Pancreas (tissue), 10 donors: ENCODE data around the gene NNAT. TPM values are rescaled to one million over a fixed set of nuclear protein-coding genes. Genes with fewer than 3 reads are reported as not detected.

Experiments
- ATAC-seq, 4 donors: fragments of 200-7000 bp; cut with Tn5 transposase; one replicate each; pipeline versions ENCODE4 v1.8.0 to v1.9.1; 2020; ENCODE audit warnings: mild to moderate bottlenecking in 4 of 4, moderate library complexity in 4 of 4
- DNase-seq, 6 donors: peaks; one replicate each; pipeline ENCODE4 v3.0.0-alpha.2; 2020
- FAIRE-seq: peaks from 2 replicates; lab custom pipeline; 2012; peaks lifted over from hg19 to GRCh38; lab: Jason Lieb, UNC
- H3K27ac ChIP-seq, 4 donors: fragments of 200-600 bp; sonication (generic); 1 replicate in 3 of 4; 2 replicates in 1 of 4; pipeline versions ENCODE4 v1.5.0 to v1.8.0; 2020
- H3K27me3 ChIP-seq, 4 donors: fragments of 200-600 bp; one replicate each; pipeline ENCODE4 v1.8.0; 2021
- H3K36me3 ChIP-seq, 3 donors: fragments of 200-600 bp; sonication (generic) in 1 of 3; one replicate each; pipeline versions ENCODE4 v1.5.0 to v1.8.0; 2020 to 2021
- H3K4me1 ChIP-seq, 3 donors: fragments of 200-600 bp; one replicate each; pipeline ENCODE4 v1.8.0; 2021
- H3K4me3 ChIP-seq, 4 donors: fragments of 200-600 bp; sonication (generic) in 2 of 4; one replicate each; pipeline versions ENCODE4 v1.5.0 to v1.8.0; 2020 to 2021
- H3K9me3 ChIP-seq, 4 donors: fragments of 200-600 bp; one replicate each; pipeline ENCODE4 v1.8.0; 2021
- CTCF ChIP-seq, 4 donors: fragments of 200-600 bp; sonication (generic) in 3 of 4; IDR thresholded peaks; one replicate each; pipeline versions ENCODE4 v1.5.0 to v1.8.0; 2021; ENCODE audit warnings: antibody characterized with exemption in 4 of 4
- WGBS, 2 donors: extraction: QIAGEN DNeasy Blood & Tissue Kit; methylation state at CpG; one replicate each; pipeline ENCODE4 v1.1.7; 2013; 5-methylcytosine and 5-hydroxymethylcytosine counted together
- intact Hi-C, 3 donors: fragments of 100-400 bp; cut with DNase I; formaldehyde crosslinking; loops; one replicate each; pipeline versions ENCODE4 v1.11.1 to v1.14.2; 2022
- polyA plus RNA-seq, 2 donors: library from polyadenylated mRNA; stranded (reverse); fragments of 200-250 nt; gene quantifications; one replicate each; pipeline ENCODE4 v1.2.3, GENCODE V29; 2013
- total RNA-seq, 6 donors: library from RNA; stranded (reverse); fragmentation: NEBNext Ultra II Directional in 4 of 6; extraction: Animal tissue kit (Norgen Biotek cat#: 25700) in 4 of 6; gene quantifications; one replicate each; pipeline versions ENCODE4 v1.2.1 to v1.2.4, GENCODE V29; 2021 to 2023
- donor health status: healthy with polysubstance abuse.
- donor health status: DM: no; HTN: no; CAD: no; lungs with moderate emphysema.
- donor health status: DM: no; HTN: no; CAD: no.
- donor health status: control.
- donor health status: control.
- donor health status: Bipolar disorder and iron deficiency.
- donor health status: DM: yes; HTN: yes; CAD: no.
- donor health status: DM: no; HTN: no; CAD: no.
- donor health status: DM: no; HTN: no; CAD: no.
- donor health status: DM: yes; HTN: yes; CAD: no.

The NNAT gene
- total and polyA plus RNA-seq, 8 donors: 0.31 to 1.0 (median 0.63) TPM; not detected in 4

- TF ChIP-seq CTCF (IDR thresholded peaks at IDR 0.05): no peak
- DNase-seq (no peak), ATAC-seq (peak in 1 of 4 donors; percentile 46), FAIRE-seq (no peak)
- no peaks in the 10 kb centered on the region for H3K27me3 ChIP-seq
- no peaks in the 10 kb centered on the region for H3K9me3 ChIP-seq
- H3K4me3 ChIP-seq: no peak overlapping the region
- 58 to 70% methylated on average over 6 to 7 of the region's 7 CpGs for WGBS, 2 donors
- no peak overlapping the region for H3K27ac ChIP-seq
- no peaks in the 10 kb centered on the region for H3K4me1 ChIP-seq
- intact Hi-C loops: no loop called here
- H3K36me3 ChIP-seq: no peaks in the 10 kb centered on the region
Observed at GRCh38 chr20:37505263-37506151, 15.5 kb upstream of the NNAT start.

- Histone ChIP-seq H3K27ac (no peak overlapping the region), H3K4me3 (no peak overlapping the region), H3K36me3 (no peaks in the 10 kb centered on the region), H3K27me3 (no peaks in the 10 kb centered on the region), H3K4me1 (no peaks in the 10 kb centered on the region), H3K9me3 (no peaks in the 10 kb centered on the region)
- 72 to 82% methylated on average over 4 of the region's 4 CpGs for WGBS, 2 donors
- TF ChIP-seq CTCF (IDR thresholded peaks at IDR 0.05): no peak
- ATAC-seq (no peak), FAIRE-seq (no peak), DNase-seq (no peak)
- intact Hi-C loops: no loop called here
Observed at GRCh38 chr20:37506152-37506725, 14.8 kb upstream of the NNAT start.

GRCh38 chr20:37510226-37510625 lies 10.8 kb upstream of the NNAT start:
- no peak for TF ChIP-seq CTCF (IDR thresholded peaks at IDR 0.05)
- 89 to 90% methylated on average over 5 of the region's 5 CpGs for WGBS, 2 donors
- no peak overlapping the region for H3K27ac ChIP-seq
- DNase-seq: no peak
- intact Hi-C loops: no loop called here
- FAIRE-seq: no peak
- no peaks in the 10 kb centered on the region for H3K27me3 ChIP-seq
- ATAC-seq: no peak
- no peaks in the 10 kb centered on the region for H3K36me3 ChIP-seq
- no peaks in the 10 kb centered on the region for H3K9me3 ChIP-seq
- H3K4me3 ChIP-seq: no peak overlapping the region
- no peaks in the 10 kb centered on the region for H3K4me1 ChIP-seq

- Histone ChIP-seq H3K4me1 (no peaks in the 10 kb centered on the region), H3K4me3 (no peak overlapping the region), H3K27me3 (no peaks in the 10 kb centered on the region), H3K9me3 (no peaks in the 10 kb centered on the region), H3K36me3 (no peaks in the 10 kb centered on the region), H3K27ac (no peak overlapping the region)
- intact Hi-C loops: no loop called here
- 97 to 99% methylated on average over 6 of the region's 6 CpGs for WGBS, 2 donors
- no peak for TF ChIP-seq CTCF (IDR thresholded peaks at IDR 0.05)
- DNase-seq (no peak), ATAC-seq (no peak), FAIRE-seq (no peak)
Observed at GRCh38 chr20:37511610-37512275, 9.3 kb upstream of the NNAT start.
